SU-DHL-6 (cell line): ENCODE results near the gene RASL10A.

Experiments used
- CTCF ChIP-seq: fragments of 200-600 bp; sonication (generic); IDR thresholded peaks from one replicate; pipeline ENCODE4 v1.5.1; 2017; ENCODE audit warnings: antibody characterized with exemption, mild to moderate bottlenecking, low read length, moderate library complexity; ENCODE audit not compliant: insufficient read depth, poor library complexity, severe bottlenecking
- EZH2phosphoT487 ChIP-seq: fragments of 200-600 bp; sonication (generic), shearing (Covaris generic); conservative IDR thresholded peaks from 2 replicates; pipeline ENCODE4 v1.6.1; 2018; ENCODE audit warnings: mild to moderate bottlenecking, antibody characterized with exemption, low read length, moderate library complexity, mixed read lengths

- TF ChIP-seq CTCF (no peak), EZH2phosphoT487 (no peak)
These were observed 15.1 kb downstream of the RASL10A start for GRCh38 chr22:29300467-29300806.
